Hepatocyte (in vitro differentiated cells): ENCODE data around the gene NOS1. TPM values are rescaled to one million over a fixed set of nuclear protein-coding genes. Genes with fewer than 3 reads are reported as not detected.

Source experiments
- DNase-seq: peaks from one replicate; pipeline ENCODE4 v3.0.0-alpha.2; 2016; ENCODE audit warnings: low spot score
- H2AFZ ChIP-seq: fragments of 200-600 bp; sonication (generic); 2 replicates; pipeline ENCODE4 v1.6.0; 2016; ENCODE audit warnings: antibody characterized with exemption, mild to moderate bottlenecking
- H3K27ac ChIP-seq: fragments of 200-600 bp; sonication (generic); 2 replicates; pipeline ENCODE4 v1.5.1; 2016; ENCODE audit warnings: mild to moderate bottlenecking
- H3K27me3 ChIP-seq: fragments of 200-600 bp; sonication (generic); 2 replicates; pipeline ENCODE4 v1.6.1; 2016
- H3K36me3 ChIP-seq: fragments of 200-600 bp; sonication (generic); replicated peaks from 2 replicates; pipeline ENCODE4 v1.5.1; 2016; ENCODE audit warnings: low read depth; ENCODE audit not compliant: insufficient read depth
- H3K4me1 ChIP-seq: fragments of 200-600 bp; sonication (generic); 2 replicates; pipeline ENCODE4 v1.5.1; 2016; ENCODE audit warnings: mild to moderate bottlenecking, moderate library complexity; ENCODE audit not compliant: insufficient read depth
- H3K4me2 ChIP-seq: fragments of 200-600 bp; sonication (generic); 2 replicates; pipeline ENCODE4 v1.6.0; 2016
- H3K4me3 ChIP-seq: fragments of 200-600 bp; sonication (generic); 2 replicates; pipeline ENCODE4 v1.5.1; 2016; ENCODE audit warnings: mild to moderate bottlenecking
- H3K79me2 ChIP-seq: fragments of 200-600 bp; sonication (generic); 2 replicates; pipeline ENCODE4 v1.6.0; 2017; ENCODE audit warnings: mild to moderate bottlenecking
- H3K9me2 ChIP-seq: fragments of 200-600 bp; sonication (generic); replicated peaks from 2 replicates; pipeline ENCODE4 v1.6.0; 2017; ENCODE audit warnings: mild to moderate bottlenecking; ENCODE audit not compliant: insufficient read depth
- H3K9me3 ChIP-seq: fragments of 200-600 bp; sonication (generic); 2 replicates; pipeline ENCODE4 v1.5.1; 2016; ENCODE audit warnings: low read depth, mild to moderate bottlenecking
- H4K20me1 ChIP-seq: fragments of 200-600 bp; sonication (generic); 2 replicates; pipeline ENCODE4 v1.6.0; 2016; ENCODE audit warnings: mild to moderate bottlenecking; ENCODE audit not compliant: insufficient read depth, poor library complexity, severe bottlenecking
- EZH2 ChIP-seq: fragments of 200-600 bp; sonication (generic); IDR thresholded peaks from 2 replicates; pipeline ENCODE4 v1.6.1; 2016; ENCODE audit warnings: antibody characterized with exemption, mild to moderate bottlenecking, borderline replicate concordance
- EZH2phosphoT487 ChIP-seq: fragments of 200-600 bp; sonication (generic); IDR thresholded peaks from one replicate; pipeline ENCODE4 v1.6.1; 2018; ENCODE audit warnings: antibody characterized with exemption, mild to moderate bottlenecking, low read depth, moderate library complexity; ENCODE audit not compliant: unreplicated experiment, severe bottlenecking
- WGBS: methylation state at CpG from one replicate; pipeline ENCODE4 v1.1.6; 2016; ENCODE audit warnings: low lambda C conversion rate; ENCODE audit errors: missing lambda C conversion rate; 5-methylcytosine and 5-hydroxymethylcytosine counted together
- polyA plus RNA-seq: library from polyadenylated mRNA; unstranded; fragments of >200 nt; fragmentation: Nextera tagmentation; extraction: Ambion mirVana; gene quantifications from 2 replicates; pipeline ENCODE4 v1.2.1, GENCODE V29; 2016
- total RNA-seq: library from RNA; depleted of rRNA; stranded (reverse); fragments of >200 nt; gene quantifications from 2 replicates; pipeline ENCODE4 v1.2.3, GENCODE V29; 2014
- TF ChIP-seq, protein P1 (sequence below): fragments of 200-600 bp; sonication (generic); IDR thresholded peaks from 2 replicates; pipeline ENCODE4 v1.5.1; 2016; ENCODE audit warnings: antibody characterized with exemption, mild to moderate bottlenecking; ENCODE audit not compliant: poor library complexity

Gene NOS1
- total and polyA plus RNA-seq, 2 experiments from 2014 or later: not detected

DNA sequence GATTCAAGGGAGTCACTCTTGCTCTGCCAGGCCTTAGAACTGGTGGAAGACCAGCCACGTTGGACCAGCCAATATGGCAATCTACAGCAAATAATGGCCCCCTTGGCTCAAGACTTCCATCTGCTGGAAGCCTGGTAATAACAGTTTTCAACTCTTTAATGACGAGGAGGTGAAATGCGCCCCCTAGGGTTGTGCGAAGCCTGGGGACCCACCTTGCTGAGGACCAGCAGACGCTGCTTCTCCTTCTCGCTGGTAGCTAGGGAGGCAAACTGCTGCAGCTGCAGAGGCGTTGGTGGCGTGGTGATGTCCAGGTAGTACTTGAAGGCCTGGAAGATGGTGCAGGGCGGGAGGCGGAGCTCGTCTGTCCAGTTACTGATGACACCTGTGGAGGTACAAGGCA is 129.7 kb downstream of the NOS1 start:
- Histone ChIP-seq H3K4me1 (no peaks in the 10 kb centered on the region), H3K9me2 (no peaks in the 10 kb centered on the region), H2AFZ (no peak overlapping the region), H3K27ac (no peak overlapping the region), H3K9me3 (no peaks in the 10 kb centered on the region), H3K36me3 (no peaks in the 10 kb centered on the region), H4K20me1 (no peaks in the 10 kb centered on the region), H3K4me3 (no peak overlapping the region), H3K4me2 (no peak overlapping the region), H3K27me3 (no peaks in the 10 kb centered on the region), H3K79me2 (no peaks in the 10 kb centered on the region)
- 92% methylated on average over 11 of the region's 11 CpGs for WGBS
- DNase-seq: no peak
- TF ChIP-seq EZH2phosphoT487 (no peak), EZH2 (no peak)
- TF ChIP-seq, protein P1, sequence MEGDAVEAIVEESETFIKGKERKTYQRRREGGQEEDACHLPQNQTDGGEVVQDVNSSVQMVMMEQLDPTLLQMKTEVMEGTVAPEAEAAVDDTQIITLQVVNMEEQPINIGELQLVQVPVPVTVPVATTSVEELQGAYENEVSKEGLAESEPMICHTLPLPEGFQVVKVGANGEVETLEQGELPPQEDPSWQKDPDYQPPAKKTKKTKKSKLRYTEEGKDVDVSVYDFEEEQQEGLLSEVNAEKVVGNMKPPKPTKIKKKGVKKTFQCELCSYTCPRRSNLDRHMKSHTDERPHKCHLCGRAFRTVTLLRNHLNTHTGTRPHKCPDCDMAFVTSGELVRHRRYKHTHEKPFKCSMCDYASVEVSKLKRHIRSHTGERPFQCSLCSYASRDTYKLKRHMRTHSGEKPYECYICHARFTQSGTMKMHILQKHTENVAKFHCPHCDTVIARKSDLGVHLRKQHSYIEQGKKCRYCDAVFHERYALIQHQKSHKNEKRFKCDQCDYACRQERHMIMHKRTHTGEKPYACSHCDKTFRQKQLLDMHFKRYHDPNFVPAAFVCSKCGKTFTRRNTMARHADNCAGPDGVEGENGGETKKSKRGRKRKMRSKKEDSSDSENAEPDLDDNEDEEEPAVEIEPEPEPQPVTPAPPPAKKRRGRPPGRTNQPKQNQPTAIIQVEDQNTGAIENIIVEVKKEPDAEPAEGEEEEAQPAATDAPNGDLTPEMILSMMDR: no peak

DNA sequence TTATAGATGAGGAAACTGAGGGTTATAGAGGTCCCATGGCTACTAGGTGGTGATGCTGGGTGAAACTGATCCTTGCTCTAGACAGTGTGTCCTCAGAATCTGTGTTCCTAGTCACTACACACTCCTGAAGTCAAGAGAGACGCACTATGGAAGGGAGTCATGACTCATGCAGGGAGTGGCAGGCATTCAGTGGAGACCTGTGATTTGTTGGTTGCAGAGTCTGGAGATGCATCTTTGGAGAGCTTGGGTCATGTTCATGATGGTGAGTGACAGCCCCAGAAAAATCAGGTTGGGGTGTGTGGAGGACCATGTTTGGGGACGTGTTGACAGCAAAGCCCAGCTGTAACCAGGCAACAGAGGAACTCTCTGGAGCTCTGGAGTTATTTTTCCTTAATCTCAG is 133.2 kb downstream of the NOS1 start:
- no peak overlapping the region for H3K27ac ChIP-seq
- no peak overlapping the region for H3K4me3 ChIP-seq
- H3K27me3 ChIP-seq: no peaks in the 10 kb centered on the region
- H3K9me3 ChIP-seq: no peaks in the 10 kb centered on the region
- DNase-seq: peak; percentile 19
- no peaks in the 10 kb centered on the region for H3K9me2 ChIP-seq
- H4K20me1 ChIP-seq: no peaks in the 10 kb centered on the region
- no peaks in the 10 kb centered on the region for H3K36me3 ChIP-seq
- H3K4me1 ChIP-seq: no peaks in the 10 kb centered on the region
- no peak overlapping the region for H3K4me2 ChIP-seq
- no peak for TF ChIP-seq EZH2phosphoT487
- TF ChIP-seq, protein P1: no peak
- no peak for TF ChIP-seq EZH2
- WGBS: 56% methylated on average over 2 of the region's 2 CpGs
- no peaks in the 10 kb centered on the region for H3K79me2 ChIP-seq
- H2AFZ ChIP-seq: no peak overlapping the region

DNA sequence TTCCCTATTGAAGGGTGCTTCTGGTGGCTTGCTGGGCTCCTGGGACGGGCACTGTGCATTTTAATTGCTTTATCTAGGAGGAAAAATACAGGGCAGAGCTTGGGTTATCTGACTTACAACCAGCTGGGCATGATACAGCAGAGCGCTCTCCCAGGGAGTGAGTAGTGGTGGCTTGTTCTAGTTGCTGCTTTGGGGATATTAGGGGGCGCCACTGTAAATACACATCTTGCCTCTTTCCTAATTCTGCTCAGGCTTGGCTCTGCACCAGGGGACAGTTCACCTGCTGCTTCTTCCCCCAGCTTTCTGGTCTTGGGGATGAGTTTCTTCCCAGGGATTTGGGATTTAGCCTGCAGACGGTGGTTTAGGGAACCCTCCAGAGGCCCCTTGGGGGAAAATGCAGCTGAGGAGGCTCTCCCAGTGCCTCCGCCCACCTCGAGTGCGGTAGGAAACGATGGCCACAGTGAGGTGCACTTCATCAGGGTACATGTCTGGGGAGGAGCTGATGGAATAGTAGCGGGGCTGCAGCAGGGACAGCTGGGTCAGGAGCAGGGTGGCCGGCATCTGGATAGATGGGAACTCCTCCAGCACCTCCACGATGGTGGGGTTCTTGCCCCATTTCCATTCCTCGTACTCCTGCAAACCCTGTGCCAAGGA is 134.3 kb downstream of the NOS1 start:
- Histone ChIP-seq H3K9me2 (no peaks in the 10 kb centered on the region), H3K9me3 (no peaks in the 10 kb centered on the region), H3K27ac (no peak overlapping the region), H3K4me3 (no peak overlapping the region), H3K4me1 (no peaks in the 10 kb centered on the region), H3K4me2 (no peak overlapping the region), H2AFZ (no peak overlapping the region), H3K36me3 (no peaks in the 10 kb centered on the region), H3K79me2 (no peaks in the 10 kb centered on the region), H3K27me3 (no peaks in the 10 kb centered on the region), H4K20me1 (no peaks in the 10 kb centered on the region)
- 66% methylated on average over 12 of the region's 12 CpGs for WGBS
- no peak for TF ChIP-seq EZH2phosphoT487
- TF ChIP-seq EZH2: no peak
- TF ChIP-seq, protein P1: no peak
- DNase-seq: no peak
